Measurements from ENCODE around the gene EMC8. TPM values are rescaled to one million over a fixed set of nuclear protein-coding genes. Genes with fewer than 3 reads are reported as not detected.

The EMC8 gene
- total and polyA plus RNA-seq, 3 experiments from 2014 or later: 27.6 to 56.2 (median 52.2) TPM

DNA sequence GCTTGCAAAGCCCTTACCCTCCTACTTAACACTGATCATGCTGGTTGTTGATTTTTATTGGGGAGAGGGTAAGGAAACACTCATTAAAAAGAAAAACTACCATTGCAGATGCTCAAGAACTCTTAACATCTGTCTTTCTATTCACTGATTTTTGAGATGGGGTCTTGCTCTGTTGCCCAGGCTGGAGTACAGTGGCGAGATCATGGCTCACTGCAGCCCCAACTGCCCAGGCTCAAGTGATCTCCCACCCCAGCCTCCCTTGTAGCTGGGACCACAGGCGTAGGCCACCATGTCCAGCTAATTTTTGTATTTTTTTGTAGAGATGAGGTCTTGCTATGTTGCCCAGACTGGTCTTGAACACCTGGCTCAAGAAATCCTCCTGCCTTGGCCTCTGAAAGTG is 14.5 kb downstream of the EMC8 start:
- ChIA-PET CTCF (no interaction called here), POLR2A (no interaction called here)
- no peak for DNase-seq
- no peaks in the 10 kb centered on the region for H3K9me3 ChIP-seq (ENCODE audit: low read length)
- H3K27me3 ChIP-seq (ENCODE audit: insufficient read depth, low read length, poor library complexity, severe bottlenecking): no peaks in the 10 kb centered on the region
- H3K4me1 ChIP-seq (ENCODE audit: insufficient read depth, low read length): peaks cover 11% of the 10 kb centered on the region
- peaks cover 34% of the 10 kb centered on the region for H3K36me3 ChIP-seq (ENCODE audit: insufficient read depth, low read length)
- no peak overlapping the region for H3K27ac ChIP-seq (ENCODE audit: low read depth, low read length)
- Mint-ChIP-seq H3K9me3 (no peaks in the 10 kb centered on the region), H3K27ac (no peak overlapping the region), H3K36me3 (peaks cover 0 to 79% (median 11%) of the 10 kb centered on the region in 3 donors), H3K4me1 (peaks cover 10 to 22% (median 13%) of the 10 kb centered on the region in 3 donors), H3K27me3 (no peaks in the 10 kb centered on the region), H3K4me3 (no peak overlapping the region)
- no peak overlapping the region for H3K4me3 ChIP-seq (ENCODE audit: low read length)

DNA sequence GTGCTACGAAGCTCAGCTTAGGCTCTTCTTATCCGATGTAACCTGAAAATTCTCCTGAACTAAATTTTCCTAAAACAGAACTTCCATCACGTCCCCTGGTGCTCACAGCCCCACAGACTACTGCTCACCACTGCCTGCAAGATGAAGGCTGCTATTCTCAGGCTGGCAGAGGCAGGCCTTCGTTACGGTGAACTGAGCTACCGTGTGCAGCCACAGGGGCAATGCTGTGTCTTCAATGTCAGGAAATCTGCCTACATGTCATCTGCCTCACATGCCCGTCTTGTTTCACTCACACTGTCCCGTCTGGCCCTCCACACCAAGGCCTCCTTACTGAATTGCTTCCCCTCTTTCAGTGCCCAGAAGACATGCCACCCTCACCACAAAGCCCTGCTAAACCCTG is 15.9 kb downstream of the EMC8 start:
- H3K36me3 ChIP-seq (ENCODE audit: insufficient read depth, low read length): peaks cover 30% of the 10 kb centered on the region

DNA sequence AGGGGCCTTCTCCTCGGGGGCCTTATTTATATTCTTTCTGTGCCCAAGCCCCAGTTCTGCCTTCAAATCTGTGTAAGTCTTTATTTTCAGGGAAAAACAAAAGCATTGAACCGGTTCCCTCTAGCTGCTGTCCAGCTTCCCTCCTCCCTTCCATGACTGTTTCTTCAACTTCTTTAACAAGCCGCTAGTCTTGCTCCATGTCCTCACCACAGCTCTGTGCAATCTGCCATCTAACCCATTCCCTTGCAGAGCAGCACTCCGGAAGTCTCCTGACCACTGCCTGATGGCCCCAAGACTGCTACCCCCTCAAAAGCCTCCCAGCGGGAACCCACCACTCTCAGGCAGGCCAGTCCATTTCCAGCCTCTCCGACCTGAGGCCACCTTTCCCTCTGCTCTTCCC is 16.9 kb downstream of the EMC8 start:
- H3K9me3 Mint-ChIP-seq: no peaks in the 10 kb centered on the region
- Histone ChIP-seq H3K4me1 (ENCODE audit: insufficient read depth, low read length) (no peaks in the 10 kb centered on the region), H3K36me3 (ENCODE audit: insufficient read depth, low read length) (peaks cover 30% of the 10 kb centered on the region), H3K27me3 (ENCODE audit: insufficient read depth, low read length, poor library complexity, severe bottlenecking) (no peaks in the 10 kb centered on the region), H3K4me3 (ENCODE audit: low read length) (no peak overlapping the region), H3K27ac (ENCODE audit: low read depth, low read length) (no peak overlapping the region), H3K9me3 (ENCODE audit: low read length) (no peaks in the 10 kb centered on the region)
- ChIA-PET CTCF (no interaction called here), POLR2A (no interaction called here)
- no peak for DNase-seq
- H3K27me3 Mint-ChIP-seq: no peaks in the 10 kb centered on the region
- peaks cover 19 to 21% (median 19%) of the 10 kb centered on the region in 3 donors for H3K4me1 Mint-ChIP-seq
- no peak overlapping the region for H3K27ac Mint-ChIP-seq
- H3K4me3 Mint-ChIP-seq: no peak overlapping the region
- peaks cover 5 to 82% (median 19%) of the 10 kb centered on the region in 3 donors for H3K36me3 Mint-ChIP-seq

More for the DNA sequence above, 15.9 kb downstream of the EMC8 start:
- Histone ChIP-seq H3K27ac (ENCODE audit: low read depth, low read length) (no peak overlapping the region), H3K9me3 (ENCODE audit: low read length) (no peaks in the 10 kb centered on the region), H3K4me3 (ENCODE audit: low read length) (no peak overlapping the region), H3K27me3 (ENCODE audit: insufficient read depth, low read length, poor library complexity, severe bottlenecking) (no peaks in the 10 kb centered on the region), H3K4me1 (ENCODE audit: insufficient read depth, low read length) (no peaks in the 10 kb centered on the region)
- Mint-ChIP-seq H3K27ac (peak overlapping the region in 2 of 8 donors; percentile 42 to 51), H3K36me3 (peaks cover 5 to 82% (median 17%) of the 10 kb centered on the region in 3 donors), H3K9me3 (no peaks in the 10 kb centered on the region), H3K4me1 (peaks cover 17 to 25% (median 18%) of the 10 kb centered on the region in 3 donors), H3K4me3 (no peak overlapping the region), H3K27me3 (no peaks in the 10 kb centered on the region)
- no peak for DNase-seq
- ChIA-PET CTCF (no interaction called here), POLR2A (no interaction called here)

DNA sequence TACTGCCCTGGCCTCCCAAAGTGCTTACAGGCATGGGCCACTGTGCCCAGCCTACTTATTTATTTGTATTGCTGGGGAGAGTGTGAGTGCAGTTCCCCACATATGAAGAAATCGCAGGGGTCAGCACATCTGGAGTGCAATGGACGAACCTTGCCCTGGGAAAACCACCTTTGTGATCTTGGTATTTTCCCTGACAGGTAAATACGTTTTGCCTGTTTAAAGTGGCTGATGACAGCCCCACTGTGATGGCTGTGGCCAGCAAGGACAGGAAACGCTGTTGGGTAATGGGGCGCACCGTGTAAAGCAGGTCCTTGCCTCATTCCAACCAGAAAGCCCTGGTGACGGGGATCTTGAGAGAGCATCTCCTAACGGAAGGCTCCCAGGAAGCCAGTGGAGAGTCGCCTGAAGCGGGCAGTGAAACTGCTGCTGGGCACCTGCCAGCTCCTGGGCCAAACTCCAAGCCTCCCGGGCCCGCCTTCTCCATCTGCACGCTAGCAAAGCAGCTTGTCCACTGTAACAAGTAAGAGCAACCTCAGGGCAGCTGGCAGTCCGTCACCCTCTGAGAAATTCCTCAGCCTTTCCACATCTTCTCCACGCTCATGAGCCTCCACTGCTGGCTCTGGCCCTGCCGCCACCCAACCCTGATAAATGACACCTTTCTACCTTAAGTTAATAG is 17.5 kb downstream of the EMC8 start:
- no peaks in the 10 kb centered on the region for H3K27me3 Mint-ChIP-seq
- H3K27ac Mint-ChIP-seq: no peak overlapping the region
- DNase-seq: no peak
- H3K9me3 Mint-ChIP-seq: no peaks in the 10 kb centered on the region
- ChIA-PET CTCF (no interaction called here), POLR2A (no interaction called here)
- Histone ChIP-seq H3K27me3 (ENCODE audit: insufficient read depth, low read length, poor library complexity, severe bottlenecking) (no peaks in the 10 kb centered on the region), H3K27ac (ENCODE audit: low read depth, low read length) (no peak overlapping the region), H3K4me1 (ENCODE audit: insufficient read depth, low read length) (no peaks in the 10 kb centered on the region), H3K4me3 (ENCODE audit: low read length) (no peak overlapping the region), H3K9me3 (ENCODE audit: low read length) (no peaks in the 10 kb centered on the region), H3K36me3 (ENCODE audit: insufficient read depth, low read length) (peaks cover 30% of the 10 kb centered on the region)
- H3K36me3 Mint-ChIP-seq: peaks cover 5 to 79% (median 19%) of the 10 kb centered on the region in 3 donors
- no peak overlapping the region for H3K4me3 Mint-ChIP-seq
- H3K4me1 Mint-ChIP-seq: peaks cover 19 to 21% (median 19%) of the 10 kb centered on the region in 3 donors

DNA sequence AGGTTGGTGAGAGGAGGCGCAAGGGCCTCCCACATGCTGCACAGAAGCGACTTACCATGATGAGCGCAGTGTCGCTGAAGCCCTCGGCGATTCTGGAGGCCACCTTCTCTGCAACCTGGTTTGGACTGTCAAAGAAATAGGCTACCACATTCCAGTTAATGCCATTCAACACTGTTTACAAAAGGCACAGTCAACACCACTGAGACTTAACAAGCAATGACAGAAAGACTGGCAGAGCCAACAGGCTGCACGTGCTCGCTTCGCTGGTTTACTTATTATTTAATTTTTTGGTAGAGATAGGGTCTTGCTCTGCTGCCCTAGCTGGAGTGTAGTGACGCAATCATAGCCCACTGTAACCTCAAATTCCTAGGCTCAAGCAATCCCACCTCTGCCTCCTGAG is 18.2 kb downstream of the EMC8 start:
- POLR2A ChIA-PET: no interaction called here

DNA sequence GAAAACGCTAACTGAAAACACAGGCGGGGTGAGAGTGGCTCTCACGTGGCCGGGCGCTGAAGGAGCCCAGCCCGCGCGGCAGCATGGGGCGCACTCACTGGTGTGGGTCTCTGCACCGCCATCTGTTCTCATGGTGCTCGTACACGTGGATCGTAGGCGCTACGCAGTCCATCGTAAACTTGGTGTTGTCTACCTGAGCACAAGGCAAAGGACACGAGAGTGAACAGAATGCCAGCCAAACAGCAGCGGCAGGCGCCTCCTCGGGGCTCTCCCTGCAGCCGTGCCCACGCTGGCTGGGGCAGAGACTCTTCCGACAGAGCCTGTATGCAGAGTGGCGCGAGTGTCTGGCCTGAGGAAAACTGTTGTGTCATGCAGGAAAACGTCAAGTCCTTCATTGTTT is 19.1 kb downstream of the EMC8 start:
- Mint-ChIP-seq H3K36me3 (peaks cover 5 to 80% (median 13%) of the 10 kb centered on the region in 3 donors), H3K4me3 (peak overlapping the region in 1 of 7 donors; percentile 23), H3K27me3 (no peaks in the 10 kb centered on the region), H3K9me3 (no peaks in the 10 kb centered on the region), H3K27ac (no peak overlapping the region), H3K4me1 (peaks cover 15 to 19% (median 17%) of the 10 kb centered on the region in 3 donors)
- no peak overlapping the region for H3K27ac ChIP-seq (ENCODE audit: low read depth, low read length)
- CTCF ChIA-PET: no interaction called here
- no peaks in the 10 kb centered on the region for H3K27me3 ChIP-seq (ENCODE audit: insufficient read depth, low read length, poor library complexity, severe bottlenecking)
- no peaks in the 10 kb centered on the region for H3K9me3 ChIP-seq (ENCODE audit: low read length)
- POLR2A ChIA-PET: no interaction called here
- H3K4me1 ChIP-seq (ENCODE audit: insufficient read depth, low read length): no peaks in the 10 kb centered on the region
- H3K4me3 ChIP-seq (ENCODE audit: low read length): no peak overlapping the region
- no peak for DNase-seq
- peaks cover 25% of the 10 kb centered on the region for H3K36me3 ChIP-seq (ENCODE audit: insufficient read depth, low read length)

More for the DNA sequence above, 18.2 kb downstream of the EMC8 start:
- H3K27me3 Mint-ChIP-seq: no peaks in the 10 kb centered on the region
- Histone ChIP-seq H3K27me3 (ENCODE audit: insufficient read depth, low read length, poor library complexity, severe bottlenecking) (no peaks in the 10 kb centered on the region), H3K4me3 (ENCODE audit: low read length) (no peak overlapping the region), H3K36me3 (ENCODE audit: insufficient read depth, low read length) (peaks cover 27% of the 10 kb centered on the region), H3K9me3 (ENCODE audit: low read length) (no peaks in the 10 kb centered on the region), H3K27ac (ENCODE audit: low read depth, low read length) (no peak overlapping the region), H3K4me1 (ENCODE audit: insufficient read depth, low read length) (no peaks in the 10 kb centered on the region)
- peaks cover 19 to 21% (median 19%) of the 10 kb centered on the region in 3 donors for H3K4me1 Mint-ChIP-seq
- no peak for DNase-seq
- CTCF ChIA-PET: no interaction called here
- H3K36me3 Mint-ChIP-seq: peaks cover 5 to 80% (median 19%) of the 10 kb centered on the region in 3 donors
- H3K4me3 Mint-ChIP-seq: no peak overlapping the region
- no peaks in the 10 kb centered on the region for H3K9me3 Mint-ChIP-seq
- H3K27ac Mint-ChIP-seq: no peak overlapping the region

DNA sequence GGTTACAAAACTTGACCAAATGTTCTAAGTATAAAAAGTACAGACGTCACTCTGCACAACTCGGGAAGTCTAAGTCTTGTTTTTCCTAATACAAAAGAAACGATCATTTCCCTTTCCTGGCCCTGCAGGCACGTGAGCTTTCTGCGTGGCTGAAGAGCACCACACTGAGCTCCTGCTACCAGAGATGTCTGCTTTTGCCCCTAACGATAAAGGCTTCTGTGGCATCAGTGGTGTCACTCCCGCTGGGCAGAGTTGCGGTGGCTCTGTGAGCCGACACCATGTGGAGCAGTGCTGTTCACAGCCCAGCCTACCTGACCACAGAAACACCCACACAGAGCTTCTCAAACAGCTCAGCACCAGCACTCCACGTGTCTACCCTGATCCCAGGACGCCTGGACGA is 20.5 kb downstream of the EMC8 start:
- peak overlapping the region in 6 of 8 donors; percentile 26 to 89 (median 58) for H3K27ac Mint-ChIP-seq
- ChIA-PET POLR2A (no interaction called here), CTCF (interaction anchor here (1.2 to 1.3 kb wide), 3 partner anchors 41 to 43 kb away, joined by 3 to 4 read pairs (median 3); no protein-coding TSS in a partner anchor)
- Histone ChIP-seq H3K9me3 (ENCODE audit: low read length) (no peaks in the 10 kb centered on the region), H3K4me3 (ENCODE audit: low read length) (no peak overlapping the region), H3K36me3 (ENCODE audit: insufficient read depth, low read length) (peaks cover 25% of the 10 kb centered on the region), H3K27ac (ENCODE audit: low read depth, low read length) (no peak overlapping the region), H3K4me1 (ENCODE audit: insufficient read depth, low read length) (no peaks in the 10 kb centered on the region), H3K27me3 (ENCODE audit: insufficient read depth, low read length, poor library complexity, severe bottlenecking) (no peaks in the 10 kb centered on the region)
- H3K36me3 Mint-ChIP-seq: peaks cover 5 to 78% (median 13%) of the 10 kb centered on the region in 3 donors
- no peaks in the 10 kb centered on the region for H3K9me3 Mint-ChIP-seq
- no peak overlapping the region for H3K4me3 Mint-ChIP-seq
- H3K27me3 Mint-ChIP-seq: no peaks in the 10 kb centered on the region
- peak in 1 of 5 donors; percentile 11 for DNase-seq
- peaks cover 15 to 19% (median 17%) of the 10 kb centered on the region in 3 donors for H3K4me1 Mint-ChIP-seq

DNA sequence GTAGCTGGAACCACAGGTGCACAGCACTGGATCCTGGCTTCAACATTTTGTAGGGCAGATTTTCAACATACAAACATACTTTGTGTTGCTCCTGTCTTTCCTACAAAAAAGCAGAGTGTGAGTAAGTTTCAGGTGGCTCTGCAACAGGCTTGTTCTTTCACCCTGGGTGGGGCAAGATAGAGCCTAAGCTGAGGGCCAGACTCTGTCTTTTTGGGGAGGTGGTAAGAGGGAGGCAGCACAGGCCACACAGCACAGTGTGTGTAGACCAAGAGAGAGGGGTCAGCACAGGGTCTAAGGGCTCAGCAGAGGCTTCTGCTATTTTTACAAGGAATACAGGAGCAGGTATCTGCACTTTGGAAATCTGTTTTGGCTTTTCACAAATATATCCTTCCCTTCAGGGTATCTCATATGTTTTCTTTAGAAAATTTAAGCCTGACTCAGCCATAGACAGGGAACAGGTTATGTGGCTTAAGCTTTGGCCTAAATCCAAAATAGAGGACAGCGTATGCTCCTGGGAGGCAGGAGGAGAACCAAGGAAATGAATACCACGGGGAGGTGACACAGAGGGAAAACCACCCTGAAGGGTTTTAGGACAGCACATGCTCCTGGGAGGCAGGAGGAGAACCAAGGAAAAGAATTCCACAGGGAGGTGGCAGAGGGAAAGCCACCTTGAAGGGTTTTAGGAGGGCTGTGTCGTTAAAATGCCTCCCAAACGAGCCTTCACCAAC is 21.6 kb downstream of the EMC8 start:
- no peaks in the 10 kb centered on the region for H3K27me3 Mint-ChIP-seq
- ChIA-PET POLR2A (no interaction called here), CTCF (interaction anchor here (0.9 to 1.3 kb wide), 2 partner anchors 42 to 154 kb away, joined by 3 to 4 read pairs; no protein-coding TSS in a partner anchor)
- no peaks in the 10 kb centered on the region for H3K27me3 ChIP-seq (ENCODE audit: insufficient read depth, low read length, poor library complexity, severe bottlenecking)
- no peak overlapping the region for H3K4me3 ChIP-seq (ENCODE audit: low read length)
- peaks cover 5 to 71% (median 13%) of the 10 kb centered on the region in 3 donors for H3K36me3 Mint-ChIP-seq
- no peaks in the 10 kb centered on the region for H3K9me3 ChIP-seq (ENCODE audit: low read length)
- peaks cover 25% of the 10 kb centered on the region for H3K36me3 ChIP-seq (ENCODE audit: insufficient read depth, low read length)
- peaks cover 15 to 19% (median 17%) of the 10 kb centered on the region in 3 donors for H3K4me1 Mint-ChIP-seq
- no peaks in the 10 kb centered on the region for H3K9me3 Mint-ChIP-seq
- no peak for DNase-seq
- no peak overlapping the region for H3K4me3 Mint-ChIP-seq
- H3K27ac Mint-ChIP-seq: peak overlapping the region in 2 of 8 donors; percentile 64 to 72
- H3K27ac ChIP-seq (ENCODE audit: low read depth, low read length): no peak overlapping the region
- H3K4me1 ChIP-seq (ENCODE audit: insufficient read depth, low read length): no peaks in the 10 kb centered on the region

All from CD8-positive, alpha-beta memory T cell (primary cell).